ENCODE measurements around the gene KAZN.

KAZN gene

DNA sequence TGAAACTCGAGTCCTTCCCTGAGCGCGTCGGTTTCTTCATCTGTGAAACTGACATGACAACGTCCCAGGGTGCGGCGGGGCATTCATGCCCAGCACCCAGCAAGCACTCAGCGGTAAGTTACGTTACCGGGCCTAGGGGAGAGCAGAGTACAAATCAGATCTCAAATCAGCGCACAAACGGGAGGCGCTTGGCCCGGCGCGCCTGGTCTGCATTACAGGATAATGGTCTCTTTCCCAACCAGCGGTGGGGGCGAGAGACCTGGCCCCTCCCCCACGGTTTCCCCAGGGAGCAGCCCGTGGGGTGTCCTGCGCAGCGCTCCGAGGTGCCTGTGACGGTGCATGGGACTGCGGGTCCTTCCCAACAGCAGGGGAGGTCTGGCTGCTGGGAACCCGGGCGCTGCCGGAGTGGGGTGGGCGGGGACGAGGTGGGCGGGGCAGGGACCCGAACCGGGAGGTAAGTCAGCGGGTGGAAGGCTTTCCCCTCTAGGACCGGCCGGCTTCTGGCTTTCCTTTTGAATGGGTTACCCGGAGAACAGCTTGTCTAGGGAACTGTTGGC lies 556.1 kb downstream of the KAZN start:
- no peak for DNase-seq

DNA sequence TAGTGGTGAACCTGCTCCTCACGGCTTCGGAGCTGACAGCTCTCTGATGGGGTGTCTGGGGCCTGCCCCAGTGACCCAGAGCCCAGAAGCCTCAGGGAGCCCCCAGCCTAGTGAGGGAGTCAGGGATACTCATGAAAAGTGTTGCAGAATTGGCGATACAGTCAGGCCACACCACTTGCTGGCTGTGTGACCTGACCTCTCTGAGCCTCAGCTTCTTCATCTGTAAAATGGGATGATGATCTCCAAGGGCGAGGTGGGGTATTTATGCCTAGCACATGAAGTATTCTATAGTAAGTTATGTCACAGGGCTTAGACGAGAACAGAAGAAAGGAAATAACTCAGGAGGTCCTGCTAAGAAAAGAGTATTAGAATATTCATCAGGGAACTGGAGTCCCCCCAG lies 556.7 kb downstream of the KAZN start:
- no peak for DNase-seq

DNA sequence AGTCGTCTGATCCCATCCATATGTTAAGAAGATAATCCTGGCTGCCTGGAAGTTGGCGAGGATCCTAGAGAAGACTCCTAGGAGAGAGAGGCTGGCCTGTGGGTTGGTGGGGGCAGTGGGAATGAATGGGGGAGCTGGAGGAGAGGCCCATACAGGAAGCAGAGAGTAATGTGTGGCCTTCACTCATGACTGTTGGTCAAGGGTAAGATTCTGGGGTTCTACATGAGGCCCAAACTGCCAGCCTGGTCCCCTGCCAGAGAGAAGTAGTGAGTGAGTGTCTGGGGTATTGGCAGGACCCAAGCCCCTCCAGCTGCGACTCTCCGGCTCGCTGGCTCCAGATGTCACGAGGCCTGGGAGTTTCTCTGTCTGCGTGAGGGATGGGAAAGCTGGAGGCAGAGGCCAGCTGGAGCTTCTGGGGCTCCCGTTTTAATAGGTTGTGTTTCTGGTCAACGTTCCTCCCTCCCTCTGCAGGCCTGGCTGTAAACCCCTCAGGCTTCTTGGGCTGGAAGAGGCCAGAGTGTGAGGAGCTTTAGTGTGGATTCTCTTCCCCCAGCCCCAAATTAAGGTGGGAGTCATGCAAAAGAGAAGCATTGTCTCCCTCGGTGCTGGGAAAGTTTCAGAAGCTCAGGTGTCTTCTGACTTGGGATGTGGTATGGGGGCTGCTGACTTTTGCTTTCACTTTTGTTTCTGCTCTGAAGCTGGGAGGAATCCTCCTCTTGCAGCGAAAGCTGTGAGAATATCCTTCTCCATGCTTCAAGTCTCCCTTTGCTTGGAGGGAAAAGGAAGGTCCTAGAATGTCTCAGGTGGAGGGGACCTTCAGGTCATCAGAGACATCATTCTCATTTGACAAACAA lies 557.6 kb downstream of the KAZN start:
- no peak for DNase-seq

DNA sequence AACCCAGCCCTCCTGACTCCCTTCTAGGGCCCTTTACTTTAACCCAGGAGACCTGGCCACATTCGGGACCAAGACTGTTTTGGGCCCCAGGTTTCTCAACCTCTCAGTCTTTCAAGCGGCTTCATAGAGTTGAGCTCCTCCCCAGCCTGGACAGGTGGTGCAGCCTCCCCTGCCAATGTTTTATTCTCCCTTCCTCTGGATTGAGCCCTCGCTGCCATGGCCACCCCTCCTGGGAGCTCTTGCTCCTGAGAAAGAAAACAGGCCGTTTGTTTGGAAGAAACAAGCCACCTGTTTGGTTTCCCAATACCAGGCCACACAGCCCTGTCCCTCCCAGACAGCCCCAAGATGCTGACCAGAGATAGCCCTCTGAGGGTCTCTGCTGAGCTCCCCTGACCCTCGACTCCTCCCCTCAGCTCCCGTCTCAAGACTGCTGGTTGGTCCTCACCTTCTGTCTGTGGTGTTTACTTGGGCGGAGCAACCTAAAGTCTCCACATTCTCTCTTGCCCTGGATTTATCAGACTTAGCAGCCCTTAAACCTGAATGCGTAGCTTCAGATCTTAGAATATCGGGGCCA lies 558.4 kb downstream of the KAZN start:
- DNase-seq: no peak

- DNase-seq: no peak
Observed at GRCh38 chr1:15157524-15158399, 559.3 kb downstream of the KAZN start.

DNA sequence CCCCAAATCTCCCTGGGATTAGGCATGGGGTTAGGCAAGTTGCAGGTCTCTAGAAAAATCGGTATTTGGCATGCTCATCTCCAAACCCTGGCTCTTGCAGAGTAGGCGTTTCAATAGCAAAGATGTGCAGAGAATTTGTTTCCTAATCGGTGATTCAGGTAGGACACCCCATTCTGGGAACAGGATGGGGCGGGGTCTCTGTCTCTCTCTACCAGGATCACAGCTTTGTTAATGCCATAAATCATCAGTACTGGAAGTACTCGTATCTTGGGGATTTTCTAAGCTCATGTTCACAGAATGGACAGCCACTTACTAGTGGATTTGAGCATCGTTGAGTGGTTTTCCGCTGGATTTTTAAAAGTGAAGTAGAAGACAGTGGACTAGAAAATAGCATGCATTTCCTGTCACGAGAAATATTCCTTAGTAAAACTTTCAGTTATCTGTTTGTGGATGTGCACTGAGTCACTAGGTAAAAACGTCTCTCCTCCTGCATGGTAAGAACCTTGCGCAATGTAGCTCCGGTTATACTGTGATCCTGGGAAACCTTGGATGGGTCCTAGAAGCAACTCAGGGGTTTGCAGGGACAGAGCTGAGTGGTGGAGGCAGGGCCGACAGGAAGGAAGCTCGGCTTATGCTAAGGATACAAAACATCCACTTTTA lies 560.2 kb downstream of the KAZN start:
- DNase-seq: no peak

- DNase-seq: no peak
Observed at GRCh38 chr1:15159166-15159555, 560.7 kb downstream of the KAZN start.

DNA sequence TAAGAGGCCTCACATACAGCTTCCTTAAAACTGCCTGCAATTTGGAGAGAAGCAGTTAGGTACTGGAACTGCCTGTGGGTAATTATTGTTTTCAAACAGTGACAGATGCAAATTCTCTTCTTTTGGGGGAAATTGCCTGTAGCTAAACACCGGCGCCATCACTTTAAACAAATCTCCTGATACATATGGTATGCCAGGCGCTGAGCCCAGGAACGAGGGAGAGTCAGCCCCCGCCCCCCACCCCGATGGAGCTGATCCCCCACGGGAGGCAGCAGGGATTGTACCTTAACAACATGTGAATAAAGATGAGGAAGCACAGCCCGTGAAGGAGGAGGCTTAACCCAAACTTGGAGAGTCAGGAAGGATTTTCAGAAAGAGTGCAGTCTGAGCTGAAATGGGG lies 562.1 kb downstream of the KAZN start:
- no peak for DNase-seq

DNA sequence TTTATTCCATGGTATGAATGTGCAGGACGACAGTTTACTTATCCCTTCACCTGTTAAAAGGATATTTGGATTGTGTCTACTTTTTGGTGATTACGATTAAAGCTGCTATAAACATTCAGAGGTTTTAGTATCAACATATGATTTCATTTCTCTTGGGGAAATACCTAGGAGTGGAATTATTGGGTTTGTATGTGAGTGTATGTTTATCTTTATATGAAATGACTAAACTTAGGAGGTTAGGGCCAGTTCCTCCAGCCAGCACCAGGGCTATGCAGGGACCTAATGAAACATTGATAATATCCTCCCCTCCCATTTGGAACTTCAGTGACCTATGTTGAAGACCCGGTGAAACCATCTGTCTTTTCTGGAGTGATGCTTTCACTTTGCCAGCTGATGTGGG lies 568.9 kb downstream of the KAZN start:
- no peak for DNase-seq

Data from Kasumi-1 (cell line).